Endodermal cell (in vitro differentiated cells): Measurements from ENCODE around the gene ZBTB1. TPM values are rescaled to one million over a fixed set of nuclear protein-coding genes. Genes with fewer than 3 reads are reported as not detected.
"Not testable (repeated sequence)": the region's sequence is repeated elsewhere in the genome, so short reads cannot be mapped to it uniquely, and the experiment has no call there.

Source experiments
- DNase-seq: peaks from one replicate; pipeline ENCODE4 v3.0.0-alpha.2; 2017
- H3K27ac ChIP-seq: 2 replicates; pipeline ENCODE4 v1.5.1; 2013; ENCODE audit warnings: mild to moderate bottlenecking, low read depth, low read length, moderate library complexity
- H3K27me3 ChIP-seq: 2 replicates; pipeline ENCODE4 v1.6.1; 2013; ENCODE audit warnings: mild to moderate bottlenecking, low read length, moderate library complexity; ENCODE audit not compliant: insufficient read depth, control insufficient read depth, poor library complexity, severe bottlenecking
- H3K36me3 ChIP-seq: 2 replicates; pipeline ENCODE4 v1.7.0; 2013; ENCODE audit warnings: mild to moderate bottlenecking, low read length, moderate library complexity; ENCODE audit not compliant: control insufficient read depth, insufficient read depth
- H3K4me1 ChIP-seq: one replicate; pipeline ENCODE4 v1.7.0; 2013; ENCODE audit warnings: low read length; ENCODE audit not compliant: control insufficient read depth, insufficient read depth
- H3K4me3 ChIP-seq: 2 replicates; pipeline ENCODE4 v1.5.1; 2013; ENCODE audit warnings: mild to moderate bottlenecking, low read length, moderate library complexity
- H3K9ac ChIP-seq: 2 replicates; pipeline ENCODE4 v1.6.1; 2013; ENCODE audit warnings: mild to moderate bottlenecking, low read length, moderate library complexity; ENCODE audit not compliant: poor library complexity, severe bottlenecking; ENCODE audit errors: extremely low read depth
- H3K9me3 ChIP-seq: 2 replicates; pipeline ENCODE4 v1.6.1; 2013; ENCODE audit warnings: mild to moderate bottlenecking, low read length, moderate library complexity; ENCODE audit not compliant: control insufficient read depth
- H3K27ac Mint-ChIP-seq: 2 replicates; pipeline ENCODE4 v1.8.0; 2020; ENCODE audit warnings: mixed read lengths
- H3K27me3 Mint-ChIP-seq: 2 replicates; pipeline ENCODE4 v1.8.0; 2021; ENCODE audit warnings: mild to moderate bottlenecking, mixed read lengths; ENCODE audit not compliant: insufficient read depth
- H3K36me3 Mint-ChIP-seq: 2 replicates; pipeline ENCODE4 v1.8.0; 2020; ENCODE audit warnings: low read depth, mixed read lengths
- H3K4me1 Mint-ChIP-seq: 2 replicates; pipeline ENCODE4 v1.8.0; 2020; ENCODE audit warnings: mixed read lengths
- H3K4me3 Mint-ChIP-seq: 2 replicates; pipeline ENCODE4 v1.8.0; 2020; ENCODE audit warnings: mild to moderate bottlenecking, moderate library complexity, mixed read lengths
- H3K9me3 Mint-ChIP-seq: 2 replicates; pipeline ENCODE4 v1.8.0; 2020; ENCODE audit warnings: mild to moderate bottlenecking, mixed read lengths
- WGBS, 2 experiments: methylation state at CpG; one replicate each; pipeline versions ENCODE4 v1.1.5 to v1.1.7; 2013; ENCODE audit warnings: missing lambda C conversion rate in 2 of 2, mixed read lengths in 1 of 2; ENCODE audit not compliant: insufficient coverage in 1 of 2, insufficient read length in 1 of 2; 5-methylcytosine and 5-hydroxymethylcytosine counted together
- total RNA-seq, 2 donors: library from RNA; stranded (reverse); fragmentation: NEBNext Ultra II Directional in 1 of 2; extraction: Animal tissue kit (Norgen Biotek cat#: 25700) in 1 of 2; gene quantifications; 2 replicates in 1 of 2; 3 replicates in 1 of 2; pipeline ENCODE4 v1.2.1, GENCODE V29; 2021
- TF ChIP-seq, protein P1 (sequence below): fragments of 200-600 bp; sonication (generic); conservative IDR thresholded peaks from 2 replicates; pipeline ENCODE4 v1.5.0; 2021; ENCODE audit warnings: antibody characterized with exemption, mild to moderate bottlenecking

The ZBTB1 gene
- total RNA-seq, 2 donors from 2014 or later = 31.0 to 32.4 TPM

DNA sequence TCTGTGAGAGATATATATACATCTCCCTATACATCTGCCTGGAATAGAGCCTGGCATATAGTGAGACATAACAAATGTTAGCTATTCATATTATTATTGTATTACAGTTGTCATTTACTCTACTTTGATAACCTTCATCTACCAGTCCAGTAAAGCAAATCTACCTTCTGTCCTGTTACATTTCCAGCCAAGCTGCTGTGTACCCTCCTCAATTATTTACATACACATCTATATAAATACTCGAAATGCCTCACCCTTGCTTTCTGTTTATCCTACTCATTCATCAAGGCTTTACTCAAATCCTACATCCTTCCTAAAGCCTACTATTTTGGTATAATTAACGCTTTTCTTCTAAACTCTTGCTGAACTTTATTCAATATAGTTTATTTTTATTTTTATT lies 8.7 kb downstream of the ZBTB1 start:
- no peak overlapping the region for H3K4me3 ChIP-seq
- Mint-ChIP-seq H3K4me1 (peaks cover 27% of the 10 kb centered on the region), H3K27ac (no peak overlapping the region), H3K27me3 (no peaks in the 10 kb centered on the region), H3K36me3 (no peaks in the 10 kb centered on the region), H3K4me3 (no peak overlapping the region), H3K9me3 (no peaks in the 10 kb centered on the region)
- H3K9ac ChIP-seq = no peak overlapping the region
- peaks cover 12% of the 10 kb centered on the region for H3K36me3 ChIP-seq
- WGBS, 2 experiments = 89 to 100% methylated on average over 1 of the region's 2 CpGs
- H3K9me3 ChIP-seq = no peaks in the 10 kb centered on the region
- no peak overlapping the region for H3K27ac ChIP-seq
- no peak for DNase-seq
- H3K27me3 ChIP-seq = no peaks in the 10 kb centered on the region
- TF ChIP-seq, protein P1, sequence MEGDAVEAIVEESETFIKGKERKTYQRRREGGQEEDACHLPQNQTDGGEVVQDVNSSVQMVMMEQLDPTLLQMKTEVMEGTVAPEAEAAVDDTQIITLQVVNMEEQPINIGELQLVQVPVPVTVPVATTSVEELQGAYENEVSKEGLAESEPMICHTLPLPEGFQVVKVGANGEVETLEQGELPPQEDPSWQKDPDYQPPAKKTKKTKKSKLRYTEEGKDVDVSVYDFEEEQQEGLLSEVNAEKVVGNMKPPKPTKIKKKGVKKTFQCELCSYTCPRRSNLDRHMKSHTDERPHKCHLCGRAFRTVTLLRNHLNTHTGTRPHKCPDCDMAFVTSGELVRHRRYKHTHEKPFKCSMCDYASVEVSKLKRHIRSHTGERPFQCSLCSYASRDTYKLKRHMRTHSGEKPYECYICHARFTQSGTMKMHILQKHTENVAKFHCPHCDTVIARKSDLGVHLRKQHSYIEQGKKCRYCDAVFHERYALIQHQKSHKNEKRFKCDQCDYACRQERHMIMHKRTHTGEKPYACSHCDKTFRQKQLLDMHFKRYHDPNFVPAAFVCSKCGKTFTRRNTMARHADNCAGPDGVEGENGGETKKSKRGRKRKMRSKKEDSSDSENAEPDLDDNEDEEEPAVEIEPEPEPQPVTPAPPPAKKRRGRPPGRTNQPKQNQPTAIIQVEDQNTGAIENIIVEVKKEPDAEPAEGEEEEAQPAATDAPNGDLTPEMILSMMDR = no peak
- no peaks in the 10 kb centered on the region for H3K4me1 ChIP-seq

DNA sequence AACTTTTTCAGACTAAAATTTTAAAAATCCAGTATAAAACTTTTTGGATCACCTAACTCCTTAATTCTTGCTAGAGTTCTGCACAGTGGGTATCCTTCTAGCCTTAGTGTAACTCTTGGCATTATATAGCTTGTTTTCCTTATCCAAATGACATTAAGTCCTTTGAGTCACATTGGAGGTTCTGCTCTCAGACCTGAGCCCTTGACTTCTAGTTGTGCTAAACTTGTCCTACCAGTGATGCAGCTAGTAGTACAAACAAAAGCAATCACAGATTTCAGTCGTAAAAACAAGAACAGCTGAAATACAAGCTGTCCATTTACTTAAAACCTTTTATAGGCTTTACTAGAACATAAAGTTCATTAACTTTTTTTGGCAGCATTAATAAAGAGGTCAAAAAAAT lies 10.5 kb downstream of the ZBTB1 start:
- Mint-ChIP-seq H3K4me3 (no peak overlapping the region), H3K4me1 (peaks cover 15% of the 10 kb centered on the region), H3K27me3 (no peaks in the 10 kb centered on the region), H3K27ac (no peak overlapping the region), H3K9me3 (no peaks in the 10 kb centered on the region), H3K36me3 (no peaks in the 10 kb centered on the region)
- Histone ChIP-seq H3K27me3 (no peaks in the 10 kb centered on the region), H3K27ac (no peak overlapping the region), H3K9ac (no peak overlapping the region), H3K36me3 (peaks cover 12% of the 10 kb centered on the region), H3K4me1 (no peaks in the 10 kb centered on the region), H3K9me3 (no peaks in the 10 kb centered on the region), H3K4me3 (no peak overlapping the region)
- DNase-seq = no peak
- TF ChIP-seq, protein P1 = no peak
- 94% methylated on average over 1 of the region's 1 CpG; no CpG with 5 or more reads in 1 of the 2 experiments for WGBS, 2 experiments

DNA sequence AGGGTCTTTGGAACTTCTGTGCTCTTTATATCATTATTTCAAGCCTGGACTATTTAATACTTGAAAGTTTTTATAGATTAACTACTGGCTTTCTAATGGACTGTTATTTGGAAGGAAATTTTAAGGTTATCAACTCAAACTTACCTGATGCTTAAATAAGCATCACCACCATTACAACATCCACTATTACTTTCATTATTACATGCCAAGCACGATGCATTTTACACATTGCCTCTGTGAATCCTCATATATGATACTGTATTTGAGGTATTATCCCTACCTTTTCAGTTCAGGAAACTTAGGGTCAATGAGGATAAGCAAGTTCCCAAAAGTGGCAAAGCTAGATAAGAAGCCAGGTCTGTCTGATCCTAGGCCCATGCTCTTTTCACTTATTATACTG lies 12.4 kb downstream of the ZBTB1 start:
- H3K27me3 ChIP-seq = no peaks in the 10 kb centered on the region
- H3K27ac Mint-ChIP-seq = no peak overlapping the region

DNA sequence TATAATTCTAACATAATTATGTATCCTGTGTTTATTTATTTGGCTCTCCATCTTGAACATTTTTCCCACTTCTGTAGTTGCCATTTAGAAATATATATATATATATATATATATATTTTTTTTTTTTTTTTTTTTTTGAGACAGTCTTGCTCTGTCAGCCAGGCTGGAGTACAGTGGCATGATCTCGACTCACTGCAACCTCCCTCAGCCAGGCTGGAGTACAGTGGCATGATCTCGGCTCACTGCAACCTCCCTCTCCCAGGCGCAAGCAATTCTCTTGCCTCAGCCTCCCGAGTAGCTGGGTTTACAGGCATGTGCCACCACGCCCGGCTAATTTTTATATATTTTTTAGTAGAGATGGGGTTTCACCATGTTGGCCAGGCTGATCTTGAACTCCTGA lies 13.1 kb downstream of the ZBTB1 start:
- not testable (repeated sequence) for H3K9me3 ChIP-seq, DNase-seq, H3K9ac ChIP-seq, H3K27me3 Mint-ChIP-seq, H3K4me1 Mint-ChIP-seq, H3K36me3 Mint-ChIP-seq, H3K27me3 ChIP-seq, H3K4me1 ChIP-seq, H3K27ac Mint-ChIP-seq, H3K4me3 ChIP-seq, H3K4me3 Mint-ChIP-seq, H3K9me3 Mint-ChIP-seq, H3K27ac ChIP-seq
- WGBS, 2 experiments = 90 to 95% methylated on average over 4 to 6 of the region's 6 CpGs
- peaks cover 24% of the 10 kb centered on the region for H3K36me3 ChIP-seq

More for the DNA sequence above, 12.4 kb downstream of the ZBTB1 start:
- no peaks in the 10 kb centered on the region for H3K9me3 Mint-ChIP-seq
- Histone ChIP-seq H3K4me3 (no peak overlapping the region), H3K9ac (no peak overlapping the region), H3K27ac (no peak overlapping the region), H3K4me1 (no peaks in the 10 kb centered on the region), H3K9me3 (no peaks in the 10 kb centered on the region), H3K36me3 (peaks cover 19% of the 10 kb centered on the region)
- no peak overlapping the region for H3K4me3 Mint-ChIP-seq
- DNase-seq = no peak
- no peaks in the 10 kb centered on the region for H3K4me1 Mint-ChIP-seq
- peaks cover 4% of the 10 kb centered on the region for H3K36me3 Mint-ChIP-seq
- no peaks in the 10 kb centered on the region for H3K27me3 Mint-ChIP-seq
- TF ChIP-seq, protein P1 = no peak
- 93% methylated on average over 1 of the region's 1 CpG; no CpG with 5 or more reads in 1 of the 2 experiments for WGBS, 2 experiments
